Rectal smooth muscle tissue (tissue), 1 donor: ENCODE data around the gene GRID1.

ENCODE experiments used
- H3K27ac ChIP-seq: one replicate; pipeline ENCODE4 v1.7.0; 2013; ENCODE audit warnings: low read depth, low read length, inconsistent platforms
- H3K27me3 ChIP-seq: one replicate; pipeline ENCODE4 v1.7.0; 2013; ENCODE audit warnings: low read length; ENCODE audit not compliant: control insufficient read depth, insufficient read depth
- H3K36me3 ChIP-seq: one replicate; pipeline ENCODE4 v1.7.0; 2013; ENCODE audit warnings: low read length; ENCODE audit not compliant: control insufficient read depth, insufficient read depth
- H3K4me1 ChIP-seq: one replicate; pipeline ENCODE4 v1.7.0; 2013; ENCODE audit warnings: low read length; ENCODE audit not compliant: control insufficient read depth, insufficient read depth
- H3K4me3 ChIP-seq: one replicate; pipeline ENCODE4 v1.7.0; 2013; ENCODE audit warnings: low read length
- H3K9ac ChIP-seq: one replicate; pipeline ENCODE4 v1.7.0; 2013; ENCODE audit warnings: low read length

The GRID1 gene

GRCh38 chr10:85978566-85979358 lies 387.8 kb downstream of the GRID1 start:
- Histone ChIP-seq H3K27ac (no peak overlapping the region), H3K27me3 (no peaks in the 10 kb centered on the region), H3K4me3 (no peak overlapping the region), H3K4me1 (no peaks in the 10 kb centered on the region), H3K36me3 (no peaks in the 10 kb centered on the region), H3K9ac (no peak overlapping the region)

GRCh38 chr10:85977642-85978041 lies 389.0 kb downstream of the GRID1 start:
- Histone ChIP-seq H3K4me1 (no peaks in the 10 kb centered on the region), H3K27ac (no peak overlapping the region), H3K4me3 (no peak overlapping the region), H3K27me3 (no peaks in the 10 kb centered on the region), H3K36me3 (no peaks in the 10 kb centered on the region), H3K9ac (no peak overlapping the region)

DNA sequence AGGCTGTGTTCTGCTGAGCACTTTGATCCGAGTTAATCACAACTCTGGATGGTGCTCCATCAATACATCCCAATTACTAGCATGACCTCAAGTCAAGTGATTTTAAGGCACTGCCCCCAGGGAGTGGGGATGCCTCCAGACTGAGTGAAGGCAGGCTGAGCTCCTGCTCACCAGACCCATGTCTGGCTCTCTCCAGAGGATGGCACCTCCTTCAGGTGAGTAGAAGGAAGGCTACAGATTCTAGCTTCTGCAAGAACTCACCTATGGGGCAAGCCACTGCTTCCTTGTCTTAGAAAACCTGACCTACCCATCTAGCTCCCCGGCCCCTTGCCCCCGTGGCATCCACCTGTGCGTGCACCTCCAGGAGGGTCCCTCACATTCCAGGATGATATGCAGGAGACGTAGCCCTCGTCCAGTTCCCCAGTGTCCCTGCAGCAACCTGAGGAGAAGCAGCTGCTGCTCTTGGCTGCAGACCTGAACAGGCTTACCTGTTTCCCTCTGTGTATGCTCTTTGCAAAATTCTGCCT lies 390.3 kb downstream of the GRID1 start:
- Histone ChIP-seq H3K9ac (no peak overlapping the region), H3K36me3 (no peaks in the 10 kb centered on the region), H3K4me1 (no peaks in the 10 kb centered on the region), H3K27ac (no peak overlapping the region), H3K4me3 (no peak overlapping the region), H3K27me3 (no peaks in the 10 kb centered on the region)

- H3K36me3 ChIP-seq: no peaks in the 10 kb centered on the region
- H3K27ac ChIP-seq: no peak overlapping the region
- H3K27me3 ChIP-seq: no peaks in the 10 kb centered on the region
- H3K4me1 ChIP-seq: no peaks in the 10 kb centered on the region
- H3K9ac ChIP-seq: no peak overlapping the region
- no peak overlapping the region for H3K4me3 ChIP-seq
Measured at GRCh38 chr10:85971494-85971893, 395.1 kb downstream of the GRID1 start.

DNA sequence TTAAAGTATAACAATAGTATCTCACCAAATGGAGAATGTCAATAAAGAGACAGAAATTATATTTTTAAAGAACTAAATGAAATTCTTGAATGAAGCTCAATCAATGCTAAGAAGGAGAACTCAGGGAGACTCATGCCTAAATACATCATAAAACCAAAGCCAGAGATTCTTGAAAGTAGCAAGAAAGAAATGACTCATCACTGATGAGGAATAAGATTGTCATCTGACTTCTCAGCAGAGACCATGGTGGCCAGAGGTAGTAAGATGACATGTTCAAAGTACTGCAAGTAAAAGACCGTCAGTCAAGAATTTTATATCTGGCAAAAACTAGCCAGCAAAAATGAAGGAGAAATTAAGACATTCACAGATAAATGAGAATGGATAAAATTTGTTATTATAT lies 399.0 kb downstream of the GRID1 start:
- no peak overlapping the region for H3K4me3 ChIP-seq
- H3K36me3 ChIP-seq: no peaks in the 10 kb centered on the region
- no peaks in the 10 kb centered on the region for H3K27me3 ChIP-seq
- no peak overlapping the region for H3K27ac ChIP-seq
- H3K9ac ChIP-seq: no peak overlapping the region
- H3K4me1 ChIP-seq: no peaks in the 10 kb centered on the region

DNA sequence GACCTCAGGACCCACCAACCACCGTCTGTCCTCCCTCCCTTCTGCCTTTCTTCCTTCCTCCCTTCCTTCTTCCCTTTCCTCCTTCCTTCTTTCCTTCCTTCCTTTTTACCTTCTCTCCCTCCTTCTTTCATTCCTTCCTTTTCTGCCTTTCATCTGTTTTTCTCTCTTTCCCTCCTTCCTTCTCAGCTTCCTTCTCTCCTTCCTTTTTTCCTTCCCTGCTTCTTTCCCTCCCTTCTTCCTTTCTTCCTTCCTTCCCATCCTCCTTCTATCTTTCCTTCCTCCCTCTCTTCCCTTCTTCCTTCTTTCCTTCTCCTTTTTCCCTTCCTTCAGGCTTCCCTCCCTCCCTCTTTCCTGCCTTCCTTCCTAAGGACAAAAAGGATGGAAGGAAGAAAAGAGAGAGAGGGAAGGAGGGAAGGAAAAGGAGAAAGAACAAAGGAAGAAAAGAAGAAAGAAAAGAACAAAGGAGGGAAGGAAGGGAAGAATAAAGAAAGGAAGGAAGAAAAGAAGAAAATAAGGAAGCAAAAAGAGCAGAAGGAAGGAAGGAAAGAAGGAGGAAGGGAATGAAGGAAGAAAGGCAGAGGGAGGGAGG lies 405.0 kb downstream of the GRID1 start:
- no peaks in the 10 kb centered on the region for H3K36me3 ChIP-seq
- H3K4me3 ChIP-seq: no peak overlapping the region
- no peak overlapping the region for H3K9ac ChIP-seq
- no peaks in the 10 kb centered on the region for H3K27me3 ChIP-seq
- no peak overlapping the region for H3K27ac ChIP-seq
- H3K4me1 ChIP-seq: no peaks in the 10 kb centered on the region

DNA sequence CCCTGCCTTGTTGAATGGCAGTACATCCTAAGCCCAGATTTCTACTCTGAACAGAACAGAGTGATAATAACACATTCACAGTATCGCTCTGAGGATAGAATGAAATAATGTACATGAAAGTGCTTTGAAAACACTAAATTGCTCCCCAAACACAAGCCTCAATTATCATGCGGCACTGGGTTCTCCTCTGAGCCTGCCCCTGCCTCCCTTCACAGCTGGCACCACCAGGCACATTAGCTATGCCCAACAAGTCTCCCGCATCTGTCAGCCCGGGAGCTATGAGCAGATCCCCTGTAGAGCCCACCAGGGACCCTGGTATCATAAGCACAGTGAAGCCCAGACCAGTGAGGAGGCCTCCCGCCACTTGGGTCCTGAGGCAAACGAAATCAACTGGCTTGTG lies 405.5 kb downstream of the GRID1 start:
- H3K27me3 ChIP-seq: no peaks in the 10 kb centered on the region
- no peak overlapping the region for H3K9ac ChIP-seq
- H3K4me1 ChIP-seq: no peaks in the 10 kb centered on the region
- H3K4me3 ChIP-seq: no peak overlapping the region
- H3K36me3 ChIP-seq: no peaks in the 10 kb centered on the region
- H3K27ac ChIP-seq: no peak overlapping the region

- no peak overlapping the region for H3K27ac ChIP-seq
- no peaks in the 10 kb centered on the region for H3K27me3 ChIP-seq
- H3K9ac ChIP-seq: no peak overlapping the region
- H3K36me3 ChIP-seq: no peaks in the 10 kb centered on the region
- no peaks in the 10 kb centered on the region for H3K4me1 ChIP-seq
- H3K4me3 ChIP-seq: no peak overlapping the region
Measured at GRCh38 chr10:85959239-85959638, 407.4 kb downstream of the GRID1 start.

DNA sequence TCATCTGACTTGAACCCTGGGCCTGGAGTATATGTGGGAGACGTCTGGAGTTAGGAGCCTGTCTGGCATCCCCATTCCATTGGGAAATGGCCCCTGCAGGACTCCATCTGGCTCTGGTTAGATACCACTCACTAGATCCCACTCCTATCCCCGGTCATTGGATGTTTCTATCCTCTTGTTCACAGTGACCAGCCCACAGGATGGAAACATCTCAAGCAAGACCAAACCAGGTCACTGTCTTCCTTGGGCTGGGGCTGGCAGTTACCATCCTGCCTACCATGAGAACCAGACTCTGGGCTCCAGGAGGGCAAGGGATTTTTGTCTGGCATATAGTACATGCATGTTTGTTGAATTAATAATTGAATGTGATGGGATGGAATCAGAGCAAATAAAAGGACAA lies 415.7 kb downstream of the GRID1 start:
- Histone ChIP-seq H3K27ac (no peak overlapping the region), H3K27me3 (no peaks in the 10 kb centered on the region), H3K9ac (no peak overlapping the region), H3K36me3 (no peaks in the 10 kb centered on the region), H3K4me1 (no peaks in the 10 kb centered on the region), H3K4me3 (no peak overlapping the region)

DNA sequence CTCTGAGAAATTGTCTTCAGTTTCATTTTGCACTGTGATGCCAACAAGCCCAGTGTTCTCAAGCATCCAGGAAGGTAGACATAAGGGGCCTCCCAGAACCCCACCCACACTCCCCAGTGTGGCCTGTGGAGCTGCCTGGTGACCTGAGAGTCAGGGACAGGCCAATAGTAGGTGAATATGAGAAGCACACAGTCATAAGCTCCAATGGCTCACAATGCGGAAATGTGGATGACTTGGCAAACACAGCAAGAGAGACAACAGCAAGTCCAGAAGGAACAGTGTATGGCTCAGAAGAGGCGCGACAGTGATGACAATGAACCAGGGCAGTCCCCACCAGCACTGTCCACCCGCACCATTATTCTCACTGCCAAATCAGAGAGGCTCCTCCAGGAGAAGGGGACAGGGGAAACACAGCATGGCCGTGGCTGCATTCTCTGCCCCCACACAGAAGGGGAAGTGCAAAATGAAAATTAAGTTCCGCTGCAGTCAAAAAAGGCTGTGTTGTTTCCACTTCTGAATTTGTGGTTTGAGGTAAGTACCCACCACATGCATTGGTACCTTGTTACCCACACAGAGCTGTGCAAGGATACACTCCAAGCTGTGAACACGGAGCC lies 419.8 kb downstream of the GRID1 start:
- Histone ChIP-seq H3K9ac (no peak overlapping the region), H3K4me1 (no peaks in the 10 kb centered on the region), H3K27ac (no peak overlapping the region), H3K27me3 (no peaks in the 10 kb centered on the region), H3K4me3 (no peak overlapping the region), H3K36me3 (no peaks in the 10 kb centered on the region)

GRCh38 chr10:85936161-85936560 lies 430.4 kb downstream of the GRID1 start:
- Histone ChIP-seq H3K36me3 (no peaks in the 10 kb centered on the region), H3K27ac (no peak overlapping the region), H3K9ac (no peak overlapping the region), H3K27me3 (no peaks in the 10 kb centered on the region), H3K4me1 (no peaks in the 10 kb centered on the region), H3K4me3 (no peak overlapping the region)

GRCh38 chr10:85934586-85934985 lies 432.0 kb downstream of the GRID1 start:
- Histone ChIP-seq H3K9ac (no peak overlapping the region), H3K4me1 (no peaks in the 10 kb centered on the region), H3K27ac (no peak overlapping the region), H3K36me3 (no peaks in the 10 kb centered on the region), H3K27me3 (no peaks in the 10 kb centered on the region), H3K4me3 (no peak overlapping the region)
